NCI-H2081 (cell line): ENCODE measurements around the gene SULT1A2.
"Not testable (repeated sequence)": the region's sequence is repeated elsewhere in the genome, so short reads cannot be mapped to it uniquely, and the experiment has no call there.

Experiments
- DNase-seq, 2 experiments: peaks; one replicate each; lab custom pipeline; 2025; lab: John Stamatoyannopoulos, UW

The SULT1A2 gene

GRCh38 chr16:28609631-28610594, 13.1 kb upstream of the SULT1A2 start, which contains the start of gene SULT1A1:
Gene SULT1A1 (minus strand): TSS chr16:28610044. CDS start chr16:28608855, 1,189 bp downstream.
- no peak for DNase-seq

- not testable (repeated sequence) for DNase-seq
Observed at GRCh38 chr16:28608867-28609596, 12.2 kb upstream of the SULT1A2 start.

GRCh38 chr16:28608496-28608808, 11.6 kb upstream of the SULT1A2 start:
- DNase-seq: not testable (repeated sequence)

GRCh38 chr16:28607681-28608495, 11.0 kb upstream of the SULT1A2 start:
- DNase-seq: not testable (repeated sequence)

- DNase-seq: no peak
Observed at GRCh38 chr16:28607116-28607623, 10.3 kb upstream of the SULT1A2 start.

- DNase-seq: no peak
Observed at GRCh38 chr16:28606291-28607115, 9.7 kb upstream of the SULT1A2 start.

GRCh38 chr16:28604186-28604565, 7.3 kb upstream of the SULT1A2 start:
- no peak for DNase-seq

- no peak for DNase-seq
Observed at GRCh38 chr16:28603381-28604185, 6.7 kb upstream of the SULT1A2 start.

- DNase-seq: no peak
Observed at GRCh38 chr16:28602529-28602928, 5.7 kb upstream of the SULT1A2 start.

- not testable (repeated sequence) for DNase-seq
Observed at GRCh38 chr16:28602062-28602461, 5.2 kb upstream of the SULT1A2 start.

- DNase-seq: not testable (repeated sequence)
Observed at GRCh38 chr16:28601589-28601988, 4.7 kb upstream of the SULT1A2 start.

GRCh38 chr16:28600965-28601364, 4.1 kb upstream of the SULT1A2 start:
- DNase-seq: not testable (repeated sequence)

GRCh38 chr16:28599377-28600285, 2.8 kb upstream of the SULT1A2 start:
- DNase-seq: not testable (repeated sequence)

- DNase-seq: no peak
Observed at GRCh38 chr16:28597692-28598261, 927 bp upstream of the SULT1A2 start.

GRCh38 chr16:28596115-28596630, 677 bp downstream of the SULT1A2 start:
- DNase-seq: no peak

GRCh38 chr16:28595451-28595850, 1.4 kb downstream of the SULT1A2 start:
- not testable (repeated sequence) for DNase-seq

- no peak for DNase-seq
Observed at GRCh38 chr16:28592979-28593553, 3.8 kb downstream of the SULT1A2 start.

- no peak for DNase-seq
Observed at GRCh38 chr16:28592511-28592910, 4.3 kb downstream of the SULT1A2 start.
